NCI-H128 (cell line): Measurements from ENCODE around the gene ATP8B1.

Source experiments
- DNase-seq: peaks from one replicate; lab custom pipeline; 2025; ENCODE audit not compliant: unreplicated experiment; lab: John Stamatoyannopoulos, UW

The ATP8B1 gene

GRCh38 chr18:57819671-57820460 lies 16.8 kb upstream of the ATP8B1 start:
- no peak for DNase-seq

GRCh38 chr18:57819119-57819518 lies 16.0 kb upstream of the ATP8B1 start:
- no peak for DNase-seq

GRCh38 chr18:57816208-57816954 lies 13.3 kb upstream of the ATP8B1 start:
- no peak for DNase-seq

DNA sequence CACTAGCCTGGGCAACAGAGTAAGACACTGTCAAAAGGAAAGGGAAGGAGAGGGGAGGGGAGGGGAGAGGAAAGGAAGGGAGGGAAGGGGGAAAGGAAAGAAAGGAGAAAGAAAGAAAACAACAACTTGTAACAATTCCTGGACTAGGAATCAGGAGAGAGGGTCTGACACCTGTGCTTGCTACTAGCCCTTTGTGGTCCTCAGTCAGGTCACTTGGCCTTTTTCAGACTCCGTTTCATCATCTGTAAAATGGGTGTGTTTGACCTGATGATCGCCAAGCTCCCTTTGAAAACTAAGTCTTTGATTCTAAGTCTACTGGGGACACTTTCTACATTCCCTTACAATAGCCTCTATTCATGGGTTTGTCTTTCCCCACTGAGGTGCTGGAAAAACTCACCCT lies 11.4 kb upstream of the ATP8B1 start:
- DNase-seq: no peak

GRCh38 chr18:57813245-57813644 lies 10.1 kb upstream of the ATP8B1 start:
- no peak for DNase-seq

DNA sequence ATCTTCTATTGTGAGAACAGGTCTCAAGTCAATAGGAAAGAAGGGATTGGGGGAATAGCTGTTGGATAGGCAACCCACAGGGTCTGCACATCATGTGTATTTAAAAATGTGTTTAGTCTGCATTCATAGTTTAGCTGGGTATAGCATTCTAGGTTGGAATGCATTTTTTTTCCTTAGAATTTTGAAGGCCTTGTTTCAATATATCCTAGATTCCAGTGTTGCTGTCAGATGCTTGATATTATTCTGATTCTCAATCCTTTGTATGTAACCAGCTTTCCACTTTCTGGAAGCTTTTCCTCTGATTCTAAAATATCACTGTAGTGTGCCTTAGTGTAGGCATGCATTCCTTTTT lies 9.0 kb upstream of the ATP8B1 start:
- DNase-seq: no peak

DNA sequence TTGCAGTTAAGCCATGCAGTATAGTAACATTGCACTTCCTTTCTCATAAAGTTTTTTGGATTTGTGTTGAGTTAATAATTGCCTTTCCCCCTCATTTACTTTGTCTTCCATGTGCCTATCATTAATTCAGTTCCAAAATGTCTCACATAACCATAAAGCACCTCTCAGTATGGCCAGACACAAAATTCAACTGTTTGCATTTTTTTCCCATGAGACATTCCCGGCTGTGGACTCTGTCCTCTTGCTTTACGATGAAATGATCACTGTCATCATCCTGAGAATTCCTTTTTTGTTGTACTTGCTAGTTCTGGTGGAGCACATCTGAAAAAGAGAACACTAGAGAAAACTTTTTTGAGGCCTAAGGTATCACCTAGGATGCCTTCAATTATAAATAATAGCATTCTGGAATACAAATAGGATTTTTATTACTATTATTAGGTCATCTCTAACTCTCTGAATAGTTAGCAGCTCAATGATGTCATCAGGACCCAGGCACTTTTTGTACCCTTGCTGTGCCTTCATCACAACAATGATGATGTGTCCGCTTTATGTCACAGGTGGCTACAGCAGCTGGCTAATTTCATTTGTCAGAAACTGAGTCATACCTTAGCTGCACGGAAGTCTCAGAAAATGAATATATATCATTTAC lies 8.5 kb upstream of the ATP8B1 start:
- DNase-seq: no peak

DNA sequence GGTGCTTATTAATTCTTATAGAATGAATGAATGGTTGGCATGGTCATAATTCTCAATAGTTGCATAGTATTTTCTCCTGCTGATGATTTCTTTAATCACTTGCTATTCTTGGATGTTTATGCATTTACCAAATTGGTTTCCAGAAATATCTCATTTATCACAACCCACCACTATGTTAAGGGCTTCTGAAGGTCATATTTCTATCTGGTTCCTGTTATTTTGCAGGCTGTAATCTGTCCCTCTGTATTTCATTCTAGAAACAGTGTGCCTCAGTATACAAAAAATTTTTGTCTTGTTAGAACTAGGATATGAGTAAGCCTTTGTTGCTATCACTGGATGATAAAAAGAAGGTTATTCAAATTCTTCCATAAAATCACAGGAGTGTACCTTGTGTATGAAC lies 6.1 kb upstream of the ATP8B1 start:
- DNase-seq: no peak

- no peak for DNase-seq
Observed at GRCh38 chr18:57807336-57808117, 4.4 kb upstream of the ATP8B1 start.

DNA sequence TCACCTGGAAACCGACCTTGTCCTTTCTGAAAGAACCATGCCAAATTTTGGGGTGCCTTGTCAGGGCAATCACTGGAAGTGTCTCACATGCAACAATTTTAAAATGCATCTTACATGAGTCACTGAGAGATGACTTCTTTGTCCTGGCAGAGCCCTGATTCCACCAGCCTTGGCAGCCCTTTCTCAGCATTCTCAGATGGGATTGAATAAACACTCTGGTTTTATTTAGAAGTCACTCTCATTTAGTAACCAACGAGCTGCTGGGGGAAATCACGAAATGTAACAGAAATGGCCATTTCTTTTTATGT lies 3.8 kb upstream of the ATP8B1 start:
- no peak for DNase-seq

- no peak for DNase-seq
Observed at GRCh38 chr18:57806201-57806977, 3.3 kb upstream of the ATP8B1 start.

DNA sequence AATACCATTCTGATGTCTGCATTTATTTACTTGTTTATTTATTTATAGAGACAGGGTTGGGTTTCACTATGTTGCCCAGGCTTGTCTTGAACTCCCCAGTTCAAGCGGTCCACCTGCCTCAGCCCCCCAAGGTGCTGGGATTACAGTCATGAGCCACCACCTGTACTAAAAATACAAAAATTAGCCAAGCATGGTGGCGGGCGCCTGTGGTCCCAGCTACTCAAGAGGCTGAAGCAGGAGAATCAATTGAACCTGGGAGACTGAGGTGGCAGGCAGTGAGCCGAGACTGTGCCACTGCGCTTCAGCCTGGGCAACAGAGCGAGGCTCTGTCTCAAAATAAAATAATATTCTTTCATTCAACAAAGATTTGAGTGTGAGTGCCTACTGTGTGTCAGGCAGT lies 2.0 kb upstream of the ATP8B1 start:
- DNase-seq: no peak

DNA sequence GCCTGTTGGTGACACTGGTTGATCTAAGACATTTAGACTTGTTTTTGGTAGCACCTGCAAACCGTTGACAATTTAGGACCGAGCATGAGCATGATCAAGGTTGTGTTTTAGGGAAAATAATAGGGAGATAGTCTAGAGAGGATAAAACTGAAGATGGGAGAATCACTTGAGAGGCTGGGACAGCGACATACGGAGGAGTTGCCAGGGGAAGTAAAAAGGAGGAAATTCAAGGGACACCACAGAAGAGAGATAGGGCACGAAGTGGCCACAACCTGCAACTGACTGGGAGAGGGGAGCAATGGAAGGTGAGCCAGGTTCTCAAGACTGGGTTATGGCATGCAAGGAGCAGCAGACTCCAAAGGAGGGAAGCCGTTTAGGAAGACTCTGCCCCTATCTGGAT lies 1.4 kb upstream of the ATP8B1 start:
- no peak for DNase-seq

DNA sequence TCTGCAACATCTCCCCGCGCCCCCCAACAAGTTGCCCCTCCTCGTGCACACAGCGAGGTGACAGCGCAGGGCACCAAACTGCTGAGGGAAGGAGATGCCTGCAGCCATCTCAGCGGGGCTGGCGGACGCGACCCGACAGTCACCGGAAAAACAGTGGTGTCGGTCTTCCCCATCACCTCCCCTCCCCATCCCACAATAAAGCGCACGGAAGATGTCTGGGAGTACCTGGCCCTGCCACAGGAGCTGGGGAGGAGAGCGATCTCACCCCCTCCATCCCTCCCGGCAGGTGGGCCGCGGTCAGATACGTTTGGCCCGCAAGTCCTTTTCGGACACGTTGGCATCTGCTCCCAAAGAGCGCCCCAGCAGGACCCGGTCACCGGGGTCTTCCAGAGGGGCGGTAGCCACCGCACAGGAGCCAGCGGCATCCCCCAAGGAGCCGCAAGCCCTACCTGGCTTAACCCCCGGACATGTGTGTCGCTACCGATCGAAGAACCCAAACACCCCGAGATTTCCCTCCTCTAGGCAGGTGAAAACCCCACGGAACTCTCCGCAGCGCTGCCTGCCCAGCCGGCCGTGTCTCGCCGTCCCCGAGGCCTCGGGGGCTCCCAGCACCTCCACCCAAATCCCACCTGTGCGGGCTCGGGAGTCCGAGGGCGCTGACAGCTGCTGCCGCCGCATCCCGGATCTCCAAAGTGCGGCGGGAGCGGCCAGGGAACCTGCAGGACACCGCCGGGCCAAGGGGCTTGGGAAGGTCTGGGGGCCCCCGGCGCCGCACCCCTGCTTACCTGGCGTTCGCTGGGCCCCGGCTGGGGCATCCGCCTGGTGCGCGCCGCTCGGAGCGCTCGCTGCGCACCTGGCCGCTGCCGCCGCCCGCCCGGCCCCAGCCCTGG lies 657 bp downstream of the ATP8B1 start:
- DNase-seq: no peak

DNA sequence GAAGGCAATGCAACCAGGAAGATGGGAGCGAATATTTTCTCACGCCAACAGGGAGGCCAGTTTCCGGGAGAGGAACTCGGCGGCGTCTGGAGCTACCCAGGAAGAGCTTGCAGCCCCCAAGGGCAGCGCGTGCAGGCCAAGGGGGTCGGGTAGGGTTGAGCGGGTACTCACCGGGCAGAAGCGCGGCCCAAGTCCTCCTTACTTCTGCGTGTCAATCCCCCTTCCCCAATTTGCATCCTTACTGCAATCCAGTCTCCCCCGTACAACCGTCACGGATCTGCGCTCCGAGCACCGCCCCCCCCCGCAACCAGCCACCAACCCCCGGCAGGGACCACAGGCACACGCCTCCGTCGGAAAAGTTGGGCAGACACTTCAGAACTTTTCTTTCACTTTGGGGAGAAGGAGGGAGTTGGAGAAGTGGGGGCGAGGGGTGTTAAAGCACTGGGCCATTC lies 1.3 kb downstream of the ATP8B1 start:
- no peak for DNase-seq

DNA sequence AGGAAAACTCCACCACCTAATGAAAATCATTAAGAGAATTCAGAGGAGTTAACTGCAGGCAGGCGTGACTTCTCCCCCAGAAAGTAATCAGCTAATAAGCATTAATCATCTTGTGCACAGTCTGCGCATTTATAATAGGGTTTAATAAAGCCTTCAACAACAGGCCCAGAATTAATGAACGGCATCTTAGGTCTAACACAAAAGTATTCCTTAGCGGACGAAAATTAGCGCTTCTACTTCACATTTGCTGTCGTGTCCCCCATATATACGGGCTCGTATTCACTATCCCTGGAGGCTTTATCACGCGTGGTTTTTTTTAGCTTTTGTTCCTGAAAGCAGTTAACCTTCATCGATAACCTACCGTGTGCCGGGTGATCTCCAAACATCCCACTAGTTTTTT lies 1.8 kb downstream of the ATP8B1 start:
- no peak for DNase-seq

GRCh38 chr18:57798713-57799373 lies 4.3 kb downstream of the ATP8B1 start:
- no peak for DNase-seq

DNA sequence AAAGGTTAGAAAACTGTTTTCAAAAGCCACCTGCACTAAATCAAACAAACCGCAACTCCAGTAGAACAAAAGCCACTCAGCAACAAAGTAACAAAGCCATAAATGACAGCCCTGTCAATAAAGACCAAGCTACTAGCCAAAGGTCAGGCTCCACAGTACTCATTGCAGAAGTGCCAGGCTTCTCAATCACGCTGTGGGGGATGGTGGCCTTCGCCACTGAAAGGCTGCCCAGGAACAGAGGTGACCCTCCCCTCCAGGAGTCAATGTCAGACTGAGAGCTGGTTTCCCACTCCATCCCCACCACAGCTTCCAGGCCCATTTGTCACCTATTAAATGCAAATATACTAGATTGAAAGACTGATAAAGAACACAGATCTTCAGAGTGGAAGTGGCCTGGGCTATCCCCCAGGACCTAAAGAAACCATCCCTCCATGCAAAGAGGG lies 5.9 kb downstream of the ATP8B1 start:
- DNase-seq: no peak
